Stimulated activated CD4-positive, alpha-beta T cell treated with anti-CD3 and anti-CD28 coated beads, Interleukin-12 subunit alpha, Interleukin-12 subunit beta, amount 100 ng/mL, for 4 hours (primary cell): ENCODE results near the gene LRRC28.

Experiments
- DNase-seq: peaks from one replicate; pipeline ENCODE4 v3.0.0-alpha.2; 2020

The LRRC28 gene

DNA sequence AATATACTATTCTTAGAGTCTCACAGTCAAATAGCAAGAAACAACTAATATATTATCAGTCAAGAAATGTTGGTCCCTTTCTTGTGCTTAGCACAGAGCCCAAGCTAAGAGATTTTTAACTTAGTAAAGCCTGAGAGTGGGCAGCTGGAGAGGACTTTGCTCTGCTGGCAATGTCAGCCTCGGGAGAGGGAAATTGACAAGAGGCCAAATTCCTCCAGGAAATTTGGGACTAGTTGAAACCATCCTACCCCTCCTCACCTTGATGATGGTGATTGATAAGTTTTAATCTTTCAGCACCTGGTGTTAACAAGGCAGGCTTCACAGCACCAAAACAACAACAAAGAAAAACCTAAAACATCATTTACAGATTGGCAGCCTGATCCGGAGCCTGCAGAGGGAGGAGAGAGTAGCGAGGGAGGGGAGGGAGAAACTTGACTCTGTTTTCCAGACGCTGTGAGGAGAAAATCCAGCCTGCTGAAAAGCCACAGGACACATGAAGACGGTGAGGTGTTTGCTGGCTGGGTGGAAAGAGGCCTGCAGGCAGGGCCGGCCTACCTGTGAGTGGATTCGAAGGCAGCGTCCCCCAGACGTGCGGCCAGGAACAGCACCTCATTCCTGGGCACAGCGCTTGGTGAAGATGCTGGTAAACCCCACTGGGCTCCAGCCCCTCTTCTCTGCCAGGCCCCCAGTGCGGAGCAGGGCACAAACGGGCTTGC, 150.9 kb downstream of the LRRC28 start:
- DNase-seq = no peak

DNA sequence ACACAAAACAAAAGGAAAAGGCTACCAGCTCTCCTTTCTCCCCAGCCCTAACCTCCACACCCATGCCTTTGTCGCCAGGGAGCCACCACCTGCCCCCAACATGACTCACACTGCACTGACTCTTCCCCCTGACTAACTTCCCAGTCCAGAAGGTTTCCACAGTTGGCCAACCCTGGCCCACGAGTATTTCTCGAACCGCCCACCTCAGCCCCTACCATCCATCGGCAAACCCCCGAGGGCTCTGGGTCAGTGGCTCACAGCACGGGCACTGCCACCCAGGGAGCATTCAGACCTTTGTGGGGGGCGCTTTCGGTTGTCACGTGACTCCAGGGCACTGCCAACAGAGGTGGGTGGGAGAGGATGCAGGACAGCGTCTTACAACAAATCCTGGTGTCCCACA, 152.3 kb downstream of the LRRC28 start:
- DNase-seq = no peak

DNA sequence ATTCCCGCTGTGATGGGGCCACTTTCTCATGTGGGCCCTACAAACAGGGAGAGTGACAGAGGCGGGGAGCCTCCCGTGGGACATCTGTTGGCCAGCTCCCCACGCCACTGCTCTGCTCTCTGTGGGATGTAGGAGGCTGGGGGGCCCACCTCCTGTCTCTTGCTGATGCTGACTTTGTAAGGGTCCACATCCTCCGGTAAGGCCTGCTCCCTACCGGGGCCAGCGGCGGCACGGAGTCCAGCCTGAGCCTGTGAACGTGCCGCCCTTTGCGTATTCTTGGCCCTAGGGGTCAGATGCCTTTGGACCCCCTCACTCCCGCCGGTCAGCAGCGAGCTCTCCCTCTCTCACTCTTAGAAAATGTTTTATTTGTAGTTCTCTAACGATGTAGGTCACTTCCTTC, 153.2 kb downstream of the LRRC28 start:
- DNase-seq = no peak

DNA sequence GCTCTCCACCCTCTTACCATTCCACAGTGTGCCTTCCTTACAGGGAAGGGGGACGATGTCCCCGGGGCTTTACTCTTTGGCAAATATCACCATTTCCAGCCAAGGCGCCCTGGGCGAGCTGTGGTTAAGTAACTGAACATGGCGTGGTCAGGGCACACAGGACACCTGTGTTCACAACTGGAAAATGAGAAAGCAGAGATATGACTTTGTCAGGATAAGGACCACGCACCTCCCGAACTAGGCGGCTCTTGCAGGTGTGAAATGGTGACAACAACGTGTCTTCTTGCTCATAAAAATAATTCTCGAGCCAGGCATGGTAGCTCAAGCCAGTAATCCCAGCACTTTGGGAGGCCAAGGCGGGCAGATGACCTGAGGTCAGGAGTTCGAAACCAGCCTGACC, 154.8 kb downstream of the LRRC28 start:
- no peak for DNase-seq

DNA sequence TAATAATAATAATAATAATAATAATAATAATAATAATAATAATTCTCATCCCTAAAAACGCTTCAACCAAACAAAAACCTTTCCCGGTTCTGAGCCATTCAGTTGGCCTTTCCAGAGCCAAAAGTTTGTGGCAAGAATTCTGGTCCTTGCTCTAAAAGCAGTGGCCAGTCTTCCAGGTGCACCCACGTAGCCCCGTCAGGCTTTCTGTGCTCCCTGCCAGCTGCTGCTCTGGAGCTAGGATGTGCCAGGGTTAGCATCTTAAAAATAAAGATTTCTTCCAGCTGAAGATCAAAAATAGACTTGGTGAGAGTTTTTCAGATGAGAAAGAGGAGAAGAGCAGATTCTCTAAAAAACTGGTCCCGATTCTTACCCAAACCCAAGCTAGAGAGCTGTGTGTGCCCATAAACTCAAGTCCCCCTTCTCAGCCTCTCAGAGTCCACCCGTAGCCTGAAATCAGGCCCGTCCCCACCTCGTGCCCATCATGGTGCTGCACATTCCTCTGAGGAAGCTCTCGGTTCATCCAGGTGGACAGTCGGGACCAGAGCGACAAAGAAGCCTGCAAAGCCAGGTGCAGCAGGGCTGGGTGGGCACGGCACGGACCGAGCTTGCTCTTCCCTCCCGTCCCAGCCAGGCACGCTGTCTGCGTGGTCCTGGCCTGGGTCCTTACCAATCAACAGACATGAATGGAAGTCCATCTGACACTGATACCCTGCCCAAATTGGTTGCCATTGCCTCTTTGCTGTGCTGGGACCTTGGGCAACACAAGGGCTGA, 155.6 kb downstream of the LRRC28 start:
- DNase-seq = no peak

DNA sequence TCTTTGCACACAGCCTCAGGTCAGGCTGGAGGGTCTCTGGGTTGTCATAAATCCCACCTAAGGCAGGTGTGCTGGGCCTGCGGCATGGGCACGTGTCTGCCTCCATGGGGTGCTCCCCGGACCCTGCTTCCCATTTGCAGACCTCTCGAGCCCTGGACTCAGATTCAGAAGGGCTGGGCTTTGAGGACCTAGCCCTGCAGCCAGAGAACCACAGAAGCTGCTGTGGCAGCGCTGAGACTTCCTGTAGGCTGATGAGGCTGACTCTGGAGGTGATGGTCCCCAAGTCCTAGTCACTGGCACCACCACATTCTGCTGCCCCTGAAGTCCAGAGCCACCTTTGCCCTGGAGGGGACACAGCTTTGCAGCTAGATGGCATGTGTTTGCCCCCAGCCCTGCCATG, 156.4 kb downstream of the LRRC28 start:
- DNase-seq = no peak

DNA sequence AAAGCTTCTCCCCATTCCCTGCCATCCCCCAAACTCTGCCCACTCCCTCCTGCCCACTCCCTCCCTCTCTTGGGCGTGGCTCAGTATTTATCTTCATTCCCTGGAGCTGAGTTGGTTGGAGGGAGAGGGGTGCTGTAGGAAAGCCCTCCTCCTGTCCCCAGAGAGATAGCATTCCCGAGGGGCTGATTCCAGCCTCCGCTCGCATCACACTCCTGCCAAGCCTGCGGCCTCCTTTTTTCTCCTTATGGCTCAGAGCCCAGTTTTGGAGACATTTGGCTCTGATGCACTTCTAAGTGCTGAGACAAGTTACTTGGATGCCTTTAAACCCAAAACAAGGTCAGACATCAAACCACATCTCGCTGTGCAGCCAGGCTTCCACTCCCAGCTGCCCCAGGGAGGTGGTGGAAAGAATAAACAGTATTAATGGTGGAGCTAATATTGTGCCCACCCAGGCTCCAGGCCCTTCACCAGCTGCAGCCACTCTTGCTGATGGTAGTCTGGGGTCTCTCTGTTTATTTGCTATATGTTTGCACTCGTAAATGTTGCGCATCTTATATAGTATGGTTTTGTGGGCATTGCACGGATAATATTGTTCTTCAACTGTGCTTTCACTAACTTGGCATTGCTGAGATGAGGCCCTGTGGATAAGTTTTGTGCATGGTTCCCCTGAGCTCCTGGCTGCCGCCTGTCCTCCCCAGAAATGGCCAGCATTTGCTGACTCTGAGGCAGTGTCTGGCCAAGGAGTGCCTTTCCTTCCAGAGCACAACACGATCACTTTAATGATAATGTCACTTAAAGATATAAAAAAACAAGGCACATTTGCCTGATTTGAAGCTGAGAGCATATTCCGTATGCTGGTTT, 157.2 kb downstream of the LRRC28 start:
- DNase-seq = no peak

DNA sequence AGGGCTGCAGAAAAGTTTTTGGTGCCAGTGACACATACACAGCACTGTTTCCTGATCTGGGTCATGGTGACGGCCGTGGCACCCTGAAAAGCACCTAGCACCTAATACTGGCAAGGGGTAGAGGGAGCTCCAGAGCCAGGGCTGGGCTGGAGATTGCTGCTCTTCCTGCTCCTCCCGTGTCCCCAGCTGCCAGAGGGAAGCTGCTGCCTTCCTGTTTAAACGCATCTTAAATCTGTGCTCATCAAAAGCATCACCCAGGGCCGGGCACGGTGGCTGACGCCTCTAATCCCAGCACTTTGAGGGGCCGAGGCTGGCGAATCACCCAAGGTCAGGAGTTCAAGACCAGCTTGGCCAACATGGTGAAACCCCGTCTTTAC, 157.8 kb downstream of the LRRC28 start:
- no peak for DNase-seq

DNA sequence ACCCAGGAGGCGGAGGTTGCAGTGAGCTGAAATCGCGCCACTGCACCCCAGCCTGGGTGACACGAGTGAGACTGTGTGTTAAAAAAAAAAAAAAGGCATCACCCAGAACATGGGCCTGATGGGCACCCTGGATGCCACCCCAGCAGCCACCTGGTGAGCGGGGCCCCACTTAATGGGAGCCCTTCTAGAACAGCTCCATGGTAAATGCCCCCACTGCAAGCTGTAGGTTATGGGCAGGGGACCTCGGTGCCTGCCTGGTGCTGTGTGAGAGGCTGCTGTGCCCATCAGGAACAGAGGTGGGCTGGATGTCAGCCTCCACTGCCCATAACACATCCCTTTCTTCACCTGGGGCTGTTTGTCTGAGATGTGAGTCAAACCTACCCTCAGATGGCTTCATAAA, 158.3 kb downstream of the LRRC28 start:
- DNase-seq = no peak

DNA sequence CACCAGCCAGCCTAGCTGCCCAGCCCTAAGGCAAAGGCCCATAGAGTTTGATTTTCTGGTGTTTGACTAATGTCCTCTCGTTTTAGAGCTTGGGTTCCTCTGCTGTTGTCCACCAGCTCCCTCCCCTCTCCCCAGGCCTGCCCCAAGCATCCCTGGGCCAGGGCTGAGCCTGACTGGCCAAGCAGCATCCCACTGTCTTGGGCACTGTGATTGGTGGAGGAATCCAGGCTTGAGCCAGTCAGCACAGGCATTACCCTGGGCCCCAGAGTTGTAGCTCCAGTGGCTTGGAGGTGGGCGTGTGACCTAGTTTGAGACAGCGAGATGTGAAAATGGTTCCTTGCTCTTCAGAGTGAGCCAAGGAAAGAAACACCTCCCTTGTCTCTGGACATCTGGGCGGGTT, 159.2 kb downstream of the LRRC28 start:
- DNase-seq = no peak

DNA sequence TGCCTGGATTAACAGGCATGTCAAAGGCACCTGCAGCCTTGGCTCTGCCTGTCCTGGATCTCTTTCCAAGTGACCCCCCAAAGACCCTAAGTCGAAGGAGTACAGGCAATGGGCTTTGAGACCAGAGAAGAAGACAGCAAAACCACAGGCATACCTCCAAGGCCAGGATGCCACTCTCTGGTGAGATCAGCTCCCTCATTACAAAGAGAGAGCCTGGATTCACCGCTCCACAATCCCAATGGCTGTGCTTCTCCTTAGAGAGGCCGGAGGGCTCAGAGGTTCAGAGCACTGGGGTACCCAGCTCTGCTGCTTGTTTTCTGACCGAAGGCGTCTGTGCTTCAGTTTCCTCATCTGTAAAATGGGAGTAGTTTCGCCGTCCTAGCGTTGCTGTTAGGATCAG, 160.0 kb downstream of the LRRC28 start:
- DNase-seq = no peak

DNA sequence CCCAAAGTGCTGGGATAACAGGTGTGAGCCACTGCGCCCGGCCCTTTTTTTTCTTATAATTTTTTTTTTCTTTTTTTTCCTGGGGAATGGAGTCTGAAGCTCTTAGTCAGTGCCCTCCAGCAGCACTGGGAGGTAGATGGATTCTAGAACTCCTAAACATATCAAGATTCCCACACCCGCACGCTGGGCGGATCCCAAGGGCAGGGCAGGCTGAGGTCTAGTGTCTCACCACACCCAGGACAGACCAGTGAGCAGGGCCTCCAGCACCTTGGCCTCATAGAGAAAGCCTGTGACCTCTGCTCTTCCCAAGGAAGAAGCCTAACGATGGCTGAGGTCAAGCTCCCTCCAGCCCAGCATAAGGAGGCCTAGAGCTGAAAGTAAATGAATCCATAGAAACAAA, 160.8 kb downstream of the LRRC28 start:
- DNase-seq = no peak

DNA sequence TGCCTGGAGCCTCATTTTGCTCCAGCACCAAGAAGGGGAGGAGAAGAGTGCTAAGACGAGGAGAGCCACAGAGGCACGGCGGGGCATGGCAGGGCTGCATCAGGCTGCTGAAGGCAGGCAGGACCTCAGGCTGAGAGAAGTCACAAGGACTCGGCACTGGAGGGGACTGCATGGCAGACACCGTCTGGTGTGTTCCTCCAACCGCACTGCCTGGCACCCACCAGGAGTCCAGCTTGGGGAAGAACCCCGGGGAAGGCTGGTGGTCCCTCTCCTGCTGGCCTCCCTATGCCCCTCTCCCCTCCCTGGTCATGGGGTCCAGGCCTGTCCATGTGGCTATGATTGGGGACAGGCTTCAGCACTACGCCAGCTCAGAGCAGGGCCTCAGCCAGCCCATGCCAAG, 161.3 kb downstream of the LRRC28 start:
- no peak for DNase-seq

DNA sequence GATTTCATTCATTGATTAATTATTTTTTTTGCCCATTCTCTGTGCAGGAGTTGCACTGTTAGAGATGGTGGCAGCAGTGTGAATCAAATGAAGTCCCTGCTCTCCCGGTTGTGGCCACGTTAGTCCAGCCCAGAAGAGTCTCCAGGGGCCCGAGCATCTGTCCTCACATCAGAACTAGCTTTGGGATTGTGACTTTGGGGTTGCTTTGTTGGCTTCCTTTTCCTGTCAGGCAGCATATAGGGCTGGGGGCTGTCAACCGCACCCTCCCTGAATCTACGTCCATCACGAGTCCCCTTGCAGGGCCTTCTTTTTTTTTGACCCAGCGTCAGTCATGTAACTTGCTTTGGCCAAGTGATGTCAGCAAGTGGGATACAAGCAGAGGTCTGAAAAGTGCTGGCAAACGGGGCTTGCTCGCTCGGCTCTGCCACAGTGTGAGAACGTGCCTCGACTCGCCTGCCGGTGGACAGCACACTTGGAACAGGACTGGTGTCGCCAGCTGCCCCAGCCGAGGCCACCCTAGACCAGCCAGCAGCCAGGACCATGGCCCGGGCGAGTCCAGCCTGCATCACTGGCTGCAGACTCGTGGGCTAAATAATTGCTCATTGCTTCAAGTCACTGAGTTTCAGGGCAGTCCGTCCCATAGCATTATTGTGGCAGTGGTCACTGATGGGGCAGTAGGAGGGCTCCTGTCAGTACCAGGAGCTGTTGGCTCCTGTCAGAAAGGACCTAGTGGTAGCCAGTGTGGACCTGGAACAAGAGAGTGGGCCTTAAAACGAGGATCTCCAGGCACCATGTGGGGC, 162.9 kb downstream of the LRRC28 start:
- DNase-seq = no peak

DNA sequence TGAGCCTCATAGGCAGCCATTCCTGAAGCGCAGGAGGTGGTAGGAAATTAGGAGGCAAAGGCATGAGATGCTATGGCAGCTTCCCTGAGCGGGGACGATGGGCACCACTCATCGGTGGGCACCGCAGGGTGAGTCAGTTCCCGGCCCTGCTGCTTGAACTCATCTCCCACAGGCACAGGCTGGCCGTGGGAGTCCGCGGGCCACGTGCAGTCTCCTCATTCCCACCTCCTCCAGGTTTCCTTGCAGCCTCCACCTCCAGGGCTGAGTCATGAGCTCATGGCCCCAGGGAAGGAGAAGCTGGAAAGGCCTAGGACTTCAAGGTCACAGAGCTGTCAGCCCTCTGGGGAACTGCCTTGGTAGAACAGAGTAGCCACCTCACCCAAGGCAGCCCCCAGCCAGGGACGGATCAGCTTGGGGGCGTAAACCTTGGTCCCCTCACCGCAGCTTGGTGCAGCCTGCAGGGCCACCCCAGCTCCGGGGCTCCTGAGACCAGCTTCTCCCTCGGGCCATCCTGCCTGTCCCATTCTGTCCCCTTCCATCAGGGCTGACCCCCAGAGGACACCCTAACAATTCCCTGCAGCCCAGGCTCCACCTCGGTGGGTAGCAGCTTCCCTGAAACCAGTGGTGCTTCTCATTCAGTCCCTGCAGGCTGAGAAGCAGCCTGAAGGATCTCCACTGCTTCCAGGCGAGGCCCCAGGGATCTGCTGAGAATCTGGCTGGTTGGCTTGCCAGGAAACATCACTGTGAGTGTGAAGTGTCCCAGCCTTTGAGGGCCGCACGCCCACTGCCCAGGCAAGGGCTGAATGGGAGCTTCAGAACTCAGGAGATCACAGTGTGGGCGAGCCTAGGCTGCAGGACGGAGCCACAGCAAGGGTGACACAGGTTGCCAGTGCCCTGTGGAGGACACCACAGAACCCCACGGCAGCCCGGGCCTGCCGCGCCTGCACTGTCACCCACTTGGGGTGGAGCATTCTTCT, 163.8 kb downstream of the LRRC28 start:
- DNase-seq = no peak

DNA sequence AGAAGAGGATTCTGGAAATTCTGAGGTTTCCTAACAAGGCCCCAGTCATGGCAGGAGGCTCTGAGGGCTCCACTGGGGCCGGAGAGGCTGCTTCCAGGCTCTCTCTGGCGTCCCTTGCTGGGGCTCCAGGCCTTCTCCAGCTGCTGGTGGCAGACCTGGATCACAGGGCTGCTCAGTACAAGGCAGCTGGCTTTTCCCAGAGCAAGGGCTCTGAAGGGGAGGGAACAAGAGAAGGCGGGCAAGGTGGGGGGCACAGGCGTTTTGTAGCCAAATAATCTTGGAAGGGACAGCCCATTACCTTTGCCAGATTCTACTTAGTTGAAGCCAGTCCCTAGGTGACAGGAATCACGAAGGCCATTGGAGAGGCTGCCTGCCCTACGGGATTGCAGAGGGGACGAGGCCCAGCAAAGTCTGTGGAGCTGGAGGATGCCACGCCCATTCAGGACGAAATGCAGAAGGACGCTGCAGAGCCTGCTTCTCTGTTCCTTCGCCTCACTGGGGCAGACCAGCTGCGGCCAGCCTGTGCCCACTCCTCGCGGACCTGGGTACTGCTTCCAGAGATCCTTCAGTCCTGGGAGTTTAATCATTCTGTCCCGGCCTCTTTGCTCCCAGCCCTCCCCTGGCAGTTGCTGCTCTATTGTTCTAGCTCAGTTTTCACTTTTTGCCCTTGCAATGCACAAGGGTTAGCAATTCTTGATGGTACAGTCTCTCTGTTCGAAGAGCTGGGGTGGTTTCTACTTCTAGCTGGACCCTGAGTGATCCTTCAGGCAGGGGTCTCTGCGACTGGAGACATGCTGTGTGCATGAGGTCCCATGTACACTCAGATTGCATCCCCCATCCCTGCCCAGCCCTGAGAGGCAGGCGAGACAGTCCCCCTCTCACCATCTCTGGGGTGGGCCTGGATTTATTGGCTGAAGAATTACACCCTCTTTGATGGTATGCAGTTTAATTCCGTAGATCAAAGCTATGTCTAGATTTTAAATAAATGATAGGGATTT, 165.2 kb downstream of the LRRC28 start:
- no peak for DNase-seq

DNA sequence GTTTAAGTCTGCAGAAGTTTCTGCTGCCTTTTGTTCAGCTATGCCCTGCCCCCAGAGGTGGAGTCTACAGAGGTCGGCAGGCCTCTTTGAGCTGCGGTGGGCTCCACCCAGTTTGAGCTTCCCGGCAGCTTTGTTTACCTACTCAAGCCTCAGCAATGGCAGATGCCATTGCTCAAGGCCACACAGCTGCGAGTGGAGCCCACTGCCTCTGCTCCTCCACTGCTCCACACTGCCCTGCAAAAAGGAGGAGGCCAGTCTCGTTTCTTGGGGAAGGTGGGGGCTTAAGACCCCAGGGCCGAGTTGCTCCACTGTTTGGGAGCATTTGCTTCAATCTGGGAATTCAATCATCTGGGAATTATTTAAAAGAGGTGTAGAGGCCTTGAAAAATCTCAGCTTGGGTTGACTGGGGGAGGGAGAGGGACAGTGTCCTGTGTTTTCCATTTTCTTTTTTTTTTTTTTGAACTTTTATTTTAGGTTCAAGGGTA, 169.9 kb downstream of the LRRC28 start:
- no peak for DNase-seq

DNA sequence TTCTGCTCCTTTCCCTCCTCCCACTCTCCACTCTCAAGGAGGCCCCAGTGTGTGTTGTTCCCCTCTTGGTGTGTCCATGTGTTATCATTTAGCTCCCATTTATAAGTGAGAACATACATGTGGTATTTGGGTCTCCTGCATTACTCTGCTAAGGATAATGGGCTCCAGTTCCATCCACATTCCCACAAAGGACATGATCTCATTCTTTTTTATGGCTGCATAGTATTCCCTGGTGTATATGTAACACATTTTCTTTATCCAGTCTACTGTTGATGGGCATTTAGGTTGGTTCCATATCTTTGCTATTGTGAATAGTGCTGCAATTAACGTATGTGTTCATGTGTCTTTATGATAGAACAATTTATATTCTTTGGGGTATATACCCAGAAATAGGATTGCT, 170.5 kb downstream of the LRRC28 start:
- DNase-seq = no peak

DNA sequence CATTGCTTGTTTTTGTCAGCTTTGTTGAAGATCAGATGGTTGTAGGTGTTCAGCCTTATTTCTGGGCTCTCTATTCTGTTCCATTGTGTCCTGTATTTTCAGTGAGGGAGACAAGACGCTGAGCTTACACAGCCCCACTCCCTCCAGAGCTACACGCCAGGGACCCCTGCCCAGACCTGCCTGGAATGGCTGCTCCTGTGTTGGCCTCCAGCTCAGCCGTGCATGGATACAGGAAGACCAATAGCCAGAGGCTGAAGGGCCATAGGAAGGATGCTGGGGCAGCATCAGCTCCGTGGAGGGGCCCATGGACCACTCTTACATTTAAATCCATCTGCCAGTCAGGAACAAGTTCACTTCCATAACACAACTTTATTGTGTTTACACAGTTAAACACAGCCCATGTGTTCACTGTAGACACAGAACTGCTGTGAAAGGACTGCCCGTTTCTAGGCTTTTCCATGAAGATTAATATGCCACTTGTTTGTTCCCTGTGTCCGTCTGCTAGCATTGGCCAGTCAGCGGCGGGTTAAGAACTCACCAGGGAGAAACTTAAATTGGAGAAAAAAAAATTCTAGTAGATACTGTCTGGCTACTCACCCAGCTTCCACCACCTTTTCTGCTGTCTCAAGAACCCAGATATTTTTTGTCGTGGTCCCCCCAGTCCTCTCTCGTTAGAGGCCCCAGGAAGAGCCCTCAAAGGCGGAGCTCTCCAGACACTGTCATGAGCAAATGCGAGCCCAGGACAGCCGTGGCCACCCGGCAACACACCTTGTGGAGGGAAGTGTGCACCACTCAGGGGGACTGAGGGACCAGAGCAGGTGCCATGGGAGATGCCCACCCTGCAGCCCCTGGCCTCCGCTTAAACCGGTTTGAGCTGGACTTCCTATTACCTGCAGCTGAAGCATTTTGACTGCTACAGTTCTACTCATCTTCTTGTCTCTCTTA, 172.2 kb downstream of the LRRC28 start:
- no peak for DNase-seq
